Loucy (cell line): ENCODE results near the gene SHLD1.

Source experiments
- H2AFZ ChIP-seq: fragments of 200-600 bp; sonication (generic); 2 replicates; pipeline ENCODE4 v1.6.0; 2016; ENCODE audit warnings: antibody characterized with exemption, mild to moderate bottlenecking, low read length, moderate library complexity
- H3F3A ChIP-seq: fragments of 200-600 bp; 2 replicates; pipeline ENCODE4 v1.6.0; 2016; ENCODE audit warnings: antibody characterized with exemption, low read depth, mild to moderate bottlenecking
- H3K27me3 ChIP-seq: fragments of 200-600 bp; sonication (generic); 2 replicates; pipeline ENCODE4 v1.6.1; 2014; ENCODE audit warnings: low read length, mild to moderate bottlenecking; ENCODE audit not compliant: insufficient read depth, poor library complexity, severe bottlenecking
- H3K36me3 ChIP-seq: fragments of 200-600 bp; sonication (generic); 2 replicates; pipeline ENCODE4 v1.6.1; 2016; ENCODE audit warnings: low read length; ENCODE audit not compliant: insufficient read depth
- H3K4me1 ChIP-seq: fragments of 200-600 bp; sonication (generic); 2 replicates; pipeline ENCODE4 v1.5.1; 2014; ENCODE audit warnings: low read length, mild to moderate bottlenecking; ENCODE audit not compliant: insufficient read depth, poor library complexity, severe bottlenecking
- H3K4me2 ChIP-seq: fragments of 200-600 bp; sonication (generic); 2 replicates; pipeline ENCODE4 v1.6.0; 2014; ENCODE audit warnings: antibody characterized with exemption, low read length, low read depth, mild to moderate bottlenecking; ENCODE audit not compliant: poor library complexity, severe bottlenecking
- H3K4me3 ChIP-seq: fragments of 200-600 bp; sonication (generic); 2 replicates; pipeline ENCODE4 v1.5.1; 2014; ENCODE audit warnings: low read length, mild to moderate bottlenecking, mixed read lengths; ENCODE audit not compliant: poor library complexity, severe bottlenecking
- H3K79me2 ChIP-seq: fragments of 200-600 bp; sonication (generic); 2 replicates; pipeline ENCODE4 v1.6.1; 2014; ENCODE audit warnings: low read length; ENCODE audit not compliant: insufficient read depth
- H3K9ac ChIP-seq: fragments of 200-600 bp; sonication (generic); 2 replicates; pipeline ENCODE4 v1.6.0; 2014; ENCODE audit warnings: mild to moderate bottlenecking, low read depth, low read length, moderate library complexity; ENCODE audit not compliant: poor library complexity, severe bottlenecking
- H3K9me2 ChIP-seq: fragments of 200-600 bp; sonication (generic); replicated peaks from 2 replicates; pipeline ENCODE4 v1.6.1; 2016; ENCODE audit warnings: low read depth, low read length, mixed read lengths
- H3K9me3 ChIP-seq: fragments of 200-600 bp; sonication (generic); 2 replicates; pipeline ENCODE4 v1.6.1; 2014; ENCODE audit warnings: mild to moderate bottlenecking, antibody characterized with exemption, low read length, low read depth; ENCODE audit not compliant: insufficient read depth
- H4K20me1 ChIP-seq: fragments of 200-600 bp; sonication (generic); 2 replicates; pipeline ENCODE4 v1.6.0; 2014; ENCODE audit warnings: antibody characterized with exemption, low read length, mild to moderate bottlenecking; ENCODE audit not compliant: insufficient read depth, poor library complexity, severe bottlenecking
- EZH2phosphoT487 ChIP-seq: fragments of 200-600 bp; IDR thresholded peaks from 2 replicates; pipeline ENCODE4 v1.6.1; 2018; ENCODE audit warnings: antibody characterized with exemption, mild to moderate bottlenecking, moderate library complexity, borderline replicate concordance
- TF ChIP-seq, protein P1 (sequence below): fragments of 200-600 bp; sonication (generic); conservative IDR thresholded peaks from 2 replicates; pipeline ENCODE4 v1.5.1; 2014; ENCODE audit warnings: mild to moderate bottlenecking, antibody characterized with exemption, low read length

SHLD1 gene

DNA sequence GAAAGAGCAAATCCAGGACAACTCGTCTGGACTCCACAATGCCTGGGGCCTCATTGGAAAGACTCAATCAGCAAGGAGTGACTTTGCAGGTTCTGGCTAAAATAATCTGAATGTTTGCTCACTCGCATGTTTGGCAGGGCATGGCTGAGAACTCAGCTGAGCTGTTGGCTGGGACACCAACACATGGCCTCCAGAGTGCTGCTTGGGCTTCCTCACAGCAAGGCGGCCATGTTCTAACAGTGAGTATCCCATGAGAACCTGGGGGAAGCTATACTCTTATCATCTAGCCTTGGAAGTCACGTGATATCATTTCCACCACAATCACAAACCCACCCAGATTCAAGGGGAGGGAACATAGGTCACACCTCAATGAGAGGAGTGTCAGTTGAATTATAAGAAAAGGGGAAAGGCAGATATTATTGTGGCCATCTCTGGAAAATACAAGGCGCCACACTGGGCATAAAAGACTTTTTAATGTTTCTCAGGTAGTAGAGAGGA lies 23.1 kb upstream of the SHLD1 start:
- no peaks in the 10 kb centered on the region for H3K79me2 ChIP-seq
- H2AFZ ChIP-seq: no peak overlapping the region
- H3K4me1 ChIP-seq: no peaks in the 10 kb centered on the region

DNA sequence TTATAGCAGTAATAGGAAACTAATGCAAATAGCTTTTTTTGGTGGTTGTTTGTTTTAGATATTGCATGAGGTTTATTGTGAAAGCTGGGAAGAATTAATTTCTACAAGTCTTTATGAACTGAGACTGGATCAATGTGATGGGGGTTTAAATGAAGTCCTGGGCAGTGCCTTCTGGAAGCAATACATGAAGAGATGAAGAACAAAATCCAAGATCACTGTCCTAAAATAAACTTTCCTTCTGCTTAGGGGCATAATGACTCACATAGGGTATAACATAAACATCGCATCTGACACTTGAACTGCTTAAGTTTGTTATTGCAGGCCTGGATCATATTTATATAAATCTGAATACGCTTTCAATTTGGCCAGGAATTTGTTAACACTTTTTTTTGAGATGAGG lies 20.9 kb upstream of the SHLD1 start:
- TF ChIP-seq, protein P1, sequence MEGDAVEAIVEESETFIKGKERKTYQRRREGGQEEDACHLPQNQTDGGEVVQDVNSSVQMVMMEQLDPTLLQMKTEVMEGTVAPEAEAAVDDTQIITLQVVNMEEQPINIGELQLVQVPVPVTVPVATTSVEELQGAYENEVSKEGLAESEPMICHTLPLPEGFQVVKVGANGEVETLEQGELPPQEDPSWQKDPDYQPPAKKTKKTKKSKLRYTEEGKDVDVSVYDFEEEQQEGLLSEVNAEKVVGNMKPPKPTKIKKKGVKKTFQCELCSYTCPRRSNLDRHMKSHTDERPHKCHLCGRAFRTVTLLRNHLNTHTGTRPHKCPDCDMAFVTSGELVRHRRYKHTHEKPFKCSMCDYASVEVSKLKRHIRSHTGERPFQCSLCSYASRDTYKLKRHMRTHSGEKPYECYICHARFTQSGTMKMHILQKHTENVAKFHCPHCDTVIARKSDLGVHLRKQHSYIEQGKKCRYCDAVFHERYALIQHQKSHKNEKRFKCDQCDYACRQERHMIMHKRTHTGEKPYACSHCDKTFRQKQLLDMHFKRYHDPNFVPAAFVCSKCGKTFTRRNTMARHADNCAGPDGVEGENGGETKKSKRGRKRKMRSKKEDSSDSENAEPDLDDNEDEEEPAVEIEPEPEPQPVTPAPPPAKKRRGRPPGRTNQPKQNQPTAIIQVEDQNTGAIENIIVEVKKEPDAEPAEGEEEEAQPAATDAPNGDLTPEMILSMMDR: no peak
- no peak for TF ChIP-seq EZH2phosphoT487

More for the DNA sequence above, 23.1 kb upstream of the SHLD1 start:
- Histone ChIP-seq H3K4me3 (no peak overlapping the region), H3F3A (no peaks in the 10 kb centered on the region), H3K4me2 (no peak overlapping the region), H3K27me3 (peaks cover 2% of the 10 kb centered on the region), H3K36me3 (no peaks in the 10 kb centered on the region), H4K20me1 (no peaks in the 10 kb centered on the region), H3K9me2 (no peaks in the 10 kb centered on the region), H3K9ac (no peak overlapping the region), H3K9me3 (no peaks in the 10 kb centered on the region)
- TF ChIP-seq, protein P1: no peak
- TF ChIP-seq EZH2phosphoT487: no peak

DNA sequence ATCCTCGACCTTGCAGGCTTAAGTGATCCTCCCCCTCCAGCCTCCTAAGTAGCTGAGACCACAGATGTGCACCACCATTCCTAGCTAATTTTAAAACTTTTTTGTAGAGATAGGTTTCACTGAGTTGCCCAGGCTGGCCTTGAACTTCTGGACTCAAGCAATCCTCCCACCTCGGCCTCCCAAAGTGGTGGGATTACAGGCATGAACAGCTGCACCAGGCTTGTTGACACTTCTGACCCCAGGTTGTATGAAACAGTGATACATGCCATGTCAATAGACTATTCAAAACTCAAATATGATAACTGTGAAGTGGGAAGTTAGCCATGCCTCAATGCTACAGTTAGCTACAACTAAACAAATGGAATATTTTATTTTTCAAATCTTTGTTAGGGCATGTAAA lies 20.1 kb upstream of the SHLD1 start:
- Histone ChIP-seq H3K9me3 (no peaks in the 10 kb centered on the region), H3K9ac (no peak overlapping the region), H3K4me3 (no peak overlapping the region), H3K79me2 (no peaks in the 10 kb centered on the region), H4K20me1 (no peaks in the 10 kb centered on the region), H3F3A (no peaks in the 10 kb centered on the region), H3K36me3 (no peaks in the 10 kb centered on the region), H3K27me3 (peaks cover 10% of the 10 kb centered on the region), H3K4me2 (no peak overlapping the region), H3K9me2 (no peaks in the 10 kb centered on the region), H2AFZ (no peak overlapping the region), H3K4me1 (no peaks in the 10 kb centered on the region)
- no peak for TF ChIP-seq EZH2phosphoT487
- TF ChIP-seq, protein P1: no peak

More for the DNA sequence above, 20.9 kb upstream of the SHLD1 start:
- no peak overlapping the region for H3K4me3 ChIP-seq
- no peak overlapping the region for H2AFZ ChIP-seq
- no peaks in the 10 kb centered on the region for H3K9me2 ChIP-seq
- H3K9ac ChIP-seq: no peak overlapping the region
- H3K27me3 ChIP-seq: peaks cover 10% of the 10 kb centered on the region
- no peaks in the 10 kb centered on the region for H3K9me3 ChIP-seq
- no peaks in the 10 kb centered on the region for H3K36me3 ChIP-seq
- no peak overlapping the region for H3K4me2 ChIP-seq
- H3K79me2 ChIP-seq: no peaks in the 10 kb centered on the region
- no peaks in the 10 kb centered on the region for H3K4me1 ChIP-seq
- no peaks in the 10 kb centered on the region for H4K20me1 ChIP-seq
- H3F3A ChIP-seq: no peaks in the 10 kb centered on the region
